ENCODE results near the gene RHOF. TPM values are rescaled to one million over a fixed set of nuclear protein-coding genes. Genes with fewer than 3 reads are reported as not detected.

RHOF gene
- total RNA-seq, 4 donors from 2014 or later = 5.1 to 27.6 (median 13.1) TPM

- no peak for TF ChIP-seq CTCF (IDR thresholded peaks at IDR 0.05)
- TF ChIP-seq POLR2A (IDR thresholded peaks at IDR 0.05) = no peak
- no peak overlapping the region for H3K27ac ChIP-seq
- DNase-seq = no peak
- no peaks in the 10 kb centered on the region for H3K36me3 ChIP-seq
- no peaks in the 10 kb centered on the region for H3K9me3 ChIP-seq
- H3K27me3 ChIP-seq = no peaks in the 10 kb centered on the region
- intact Hi-C loops (cut with DNase I; ENCODE audit: low total_unique reads) = no loop called here
- H3K4me1 ChIP-seq = no peaks in the 10 kb centered on the region
- H3K4me3 ChIP-seq = no peak overlapping the region
Measured at GRCh38 chr12:121828826-121829225, 35.3 kb upstream of the RHOF start.

- no peaks in the 10 kb centered on the region for H3K36me3 ChIP-seq
- intact Hi-C loops (cut with DNase I; ENCODE audit: low total_unique reads) = no loop called here
- no peak overlapping the region for H3K27ac ChIP-seq
Measured at GRCh38 chr12:121828306-121828705, 34.8 kb upstream of the RHOF start.

GRCh38 chr12:121827351-121828099 lies 34.0 kb upstream of the RHOF start:
- Histone ChIP-seq H3K4me1 (no peaks in the 10 kb centered on the region), H3K36me3 (no peaks in the 10 kb centered on the region), H3K9me3 (no peaks in the 10 kb centered on the region), H3K27ac (no peak overlapping the region), H3K27me3 (no peaks in the 10 kb centered on the region), H3K4me3 (no peak overlapping the region)
- no peak for DNase-seq
- TF ChIP-seq CTCF (IDR thresholded peaks at IDR 0.05) (no peak), POLR2A (IDR thresholded peaks at IDR 0.05) (no peak)
- intact Hi-C loops (cut with DNase I; ENCODE audit: low total_unique reads) = no loop called here

More at GRCh38 chr12:121828306-121828705, 34.8 kb upstream of the RHOF start:
- no peak for DNase-seq
- Histone ChIP-seq H3K4me3 (no peak overlapping the region), H3K4me1 (no peaks in the 10 kb centered on the region), H3K27me3 (no peaks in the 10 kb centered on the region), H3K9me3 (no peaks in the 10 kb centered on the region)
- no peak for TF ChIP-seq POLR2A (IDR thresholded peaks at IDR 0.05)
- TF ChIP-seq CTCF (IDR thresholded peaks at IDR 0.05) = no peak

GRCh38 chr12:121826318-121827150 lies 33.0 kb upstream of the RHOF start:
- H3K36me3 ChIP-seq = no peaks in the 10 kb centered on the region
- no peak overlapping the region for H3K4me3 ChIP-seq
- H3K4me1 ChIP-seq = no peaks in the 10 kb centered on the region
- no peaks in the 10 kb centered on the region for H3K27me3 ChIP-seq
- DNase-seq = no peak
- intact Hi-C loops (cut with DNase I; ENCODE audit: low total_unique reads) = no loop called here
- H3K9me3 ChIP-seq = no peaks in the 10 kb centered on the region
- no peak overlapping the region for H3K27ac ChIP-seq
- TF ChIP-seq POLR2A (IDR thresholded peaks at IDR 0.05) = no peak
- no peak for TF ChIP-seq CTCF (IDR thresholded peaks at IDR 0.05)

GRCh38 chr12:121825041-121825523 lies 31.6 kb upstream of the RHOF start:
- no peaks in the 10 kb centered on the region for H3K9me3 ChIP-seq
- TF ChIP-seq CTCF (IDR thresholded peaks at IDR 0.05) = no peak
- no peak for TF ChIP-seq POLR2A (IDR thresholded peaks at IDR 0.05)
- H3K27me3 ChIP-seq = no peaks in the 10 kb centered on the region
- H3K36me3 ChIP-seq = no peaks in the 10 kb centered on the region
- DNase-seq = no peak
- H3K4me1 ChIP-seq = no peaks in the 10 kb centered on the region
- intact Hi-C loops (cut with DNase I; ENCODE audit: low total_unique reads) = no loop called here
- H3K4me3 ChIP-seq = no peak overlapping the region
- H3K27ac ChIP-seq = no peak overlapping the region
